Peyer's patch (tissue), 4 donors: ENCODE data around the gene PLCL1. TPM values are rescaled to one million over a fixed set of nuclear protein-coding genes. Genes with fewer than 3 reads are reported as not detected.

Source experiments
- DNase-seq, 3 donors: peaks; one replicate each; pipeline ENCODE4 v3.0.0-alpha.2; 2017 to 2019
- H3K27ac ChIP-seq, 4 donors: fragments of 200-600 bp; sonication (generic); one replicate each; pipeline ENCODE4 v1.5.1; 2016 to 2019
- H3K27me3 ChIP-seq, 2 donors: fragments of 200-600 bp; sonication (generic); one replicate each; pipeline ENCODE4 v1.5.1; 2019
- H3K36me3 ChIP-seq, 3 donors: fragments of 200-600 bp; sonication (generic); one replicate each; pipeline ENCODE4 v1.5.1; 2016 to 2019
- H3K4me1 ChIP-seq, 4 donors: fragments of 200-600 bp; sonication (generic); one replicate each; pipeline ENCODE4 v1.5.1; 2016 to 2019
- H3K4me3 ChIP-seq, 4 donors: fragments of 200-600 bp; sonication (generic); 1 replicate in 3 of 4; 2 replicates in 1 of 4; pipeline ENCODE4 v1.5.1; 2016 to 2019; ENCODE audit warnings: mild to moderate bottlenecking in 1 of 4
- H3K9me3 ChIP-seq, 4 donors: fragments of 200-600 bp; sonication (generic); one replicate each; pipeline ENCODE4 v1.5.1; 2016 to 2019; ENCODE audit warnings: mild to moderate bottlenecking in 1 of 4
- POLR2A ChIP-seq, 2 donors: fragments of 450-650 bp; IDR thresholded peaks; one replicate each; pipeline ENCODE4 v1.5.1; 2017; ENCODE audit warnings: antibody characterized with exemption in 2 of 2, mild to moderate bottlenecking in 2 of 2, moderate library complexity in 2 of 2
- total RNA-seq, 4 donors: library from RNA; depleted of rRNA; stranded (reverse); fragments of >200 nt; gene quantifications; one replicate each; pipeline ENCODE4 v1.1.0, GENCODE V29; 2016
- TF ChIP-seq, protein P1 (sequence below), 6 experiments: fragments of 450-650 bp in 4 of 6; fragments of 200-600 bp in 2 of 6; sonication (generic) in 1 of 6; IDR thresholded peaks; one replicate each; pipeline ENCODE4 v1.5.1; 2017 to 2019; ENCODE audit warnings: antibody characterized with exemption in 6 of 6, mild to moderate bottlenecking in 3 of 6, moderate library complexity in 1 of 6

The PLCL1 gene
- total RNA-seq, 4 donors from 2014 or later = 1.9 to 5.8 (median 2.8) TPM; not detected in 1

GRCh38 chr2:197946562-197946961, 142.2 kb downstream of the PLCL1 start:
- no peak for TF ChIP-seq POLR2A (IDR thresholded peaks at IDR 0.05)
- TF ChIP-seq, protein P1, sequence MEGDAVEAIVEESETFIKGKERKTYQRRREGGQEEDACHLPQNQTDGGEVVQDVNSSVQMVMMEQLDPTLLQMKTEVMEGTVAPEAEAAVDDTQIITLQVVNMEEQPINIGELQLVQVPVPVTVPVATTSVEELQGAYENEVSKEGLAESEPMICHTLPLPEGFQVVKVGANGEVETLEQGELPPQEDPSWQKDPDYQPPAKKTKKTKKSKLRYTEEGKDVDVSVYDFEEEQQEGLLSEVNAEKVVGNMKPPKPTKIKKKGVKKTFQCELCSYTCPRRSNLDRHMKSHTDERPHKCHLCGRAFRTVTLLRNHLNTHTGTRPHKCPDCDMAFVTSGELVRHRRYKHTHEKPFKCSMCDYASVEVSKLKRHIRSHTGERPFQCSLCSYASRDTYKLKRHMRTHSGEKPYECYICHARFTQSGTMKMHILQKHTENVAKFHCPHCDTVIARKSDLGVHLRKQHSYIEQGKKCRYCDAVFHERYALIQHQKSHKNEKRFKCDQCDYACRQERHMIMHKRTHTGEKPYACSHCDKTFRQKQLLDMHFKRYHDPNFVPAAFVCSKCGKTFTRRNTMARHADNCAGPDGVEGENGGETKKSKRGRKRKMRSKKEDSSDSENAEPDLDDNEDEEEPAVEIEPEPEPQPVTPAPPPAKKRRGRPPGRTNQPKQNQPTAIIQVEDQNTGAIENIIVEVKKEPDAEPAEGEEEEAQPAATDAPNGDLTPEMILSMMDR (IDR thresholded peaks at IDR 0.05) = no peak
- H3K4me3 ChIP-seq = no peak overlapping the region
- DNase-seq = no peak
- no peaks in the 10 kb centered on the region for H3K4me1 ChIP-seq
- no peaks in the 10 kb centered on the region for H3K27me3 ChIP-seq
- no peaks in the 10 kb centered on the region for H3K36me3 ChIP-seq
- no peaks in the 10 kb centered on the region for H3K9me3 ChIP-seq
- no peak overlapping the region for H3K27ac ChIP-seq

DNA sequence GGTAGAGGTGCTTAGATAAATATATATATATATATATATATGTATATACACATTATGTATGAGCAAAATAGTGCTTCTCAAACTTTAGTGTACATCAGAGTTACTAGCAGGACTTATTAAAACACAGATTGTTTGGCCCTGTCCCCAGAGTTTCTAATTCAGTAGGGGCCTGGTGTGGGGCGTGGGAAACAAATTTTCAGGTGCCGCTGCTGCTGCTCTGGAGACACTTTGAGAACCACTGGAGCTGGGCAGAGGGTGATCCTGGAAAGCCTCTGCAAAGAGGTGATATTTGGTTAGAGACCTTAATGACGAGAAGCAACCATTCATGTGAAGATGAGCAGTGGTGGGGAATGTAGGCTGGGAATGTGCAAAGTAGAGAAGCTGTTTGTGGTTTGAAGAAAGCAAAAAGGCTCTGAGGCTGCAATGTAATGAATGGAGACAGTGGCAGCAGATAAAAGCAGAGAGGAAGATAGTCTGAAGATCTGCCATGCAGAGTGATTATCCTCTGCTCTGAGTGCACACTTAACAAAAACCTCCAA, 142.9 kb downstream of the PLCL1 start:
- H3K36me3 ChIP-seq = no peaks in the 10 kb centered on the region
- DNase-seq = no peak

DNA sequence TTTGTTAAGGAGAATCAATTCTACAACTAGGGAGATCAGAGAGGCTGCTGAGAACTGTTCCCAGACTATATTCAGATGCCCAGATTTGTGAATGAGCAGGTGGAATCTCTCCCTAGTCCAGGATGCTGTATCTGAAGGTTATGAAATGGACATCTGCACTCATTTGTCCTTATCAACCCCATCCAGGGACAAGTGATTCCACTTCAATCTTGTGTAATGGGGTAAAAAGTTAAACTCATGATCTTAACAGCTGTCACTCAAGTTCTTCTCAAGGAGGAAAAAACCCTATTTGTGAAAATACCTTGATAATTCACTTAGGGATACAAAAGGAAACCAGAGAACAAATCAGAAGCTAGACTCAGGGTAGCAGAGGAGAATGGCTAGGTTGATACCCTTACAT, 144.8 kb downstream of the PLCL1 start:
- Histone ChIP-seq H3K4me1 (no peaks in the 10 kb centered on the region), H3K27me3 (no peaks in the 10 kb centered on the region), H3K4me3 (no peak overlapping the region), H3K36me3 (no peaks in the 10 kb centered on the region), H3K9me3 (no peaks in the 10 kb centered on the region), H3K27ac (no peak overlapping the region)
- DNase-seq = no peak
- no peak for TF ChIP-seq POLR2A (IDR thresholded peaks at IDR 0.05)

More for the DNA sequence above, 142.9 kb downstream of the PLCL1 start:
- H3K9me3 ChIP-seq = no peaks in the 10 kb centered on the region
- H3K27me3 ChIP-seq = no peaks in the 10 kb centered on the region
- no peak overlapping the region for H3K27ac ChIP-seq
- no peaks in the 10 kb centered on the region for H3K4me1 ChIP-seq
- H3K4me3 ChIP-seq = no peak overlapping the region
- TF ChIP-seq, protein P1 (IDR thresholded peaks at IDR 0.05) = no peak
- TF ChIP-seq POLR2A (IDR thresholded peaks at IDR 0.05) = no peak

DNA sequence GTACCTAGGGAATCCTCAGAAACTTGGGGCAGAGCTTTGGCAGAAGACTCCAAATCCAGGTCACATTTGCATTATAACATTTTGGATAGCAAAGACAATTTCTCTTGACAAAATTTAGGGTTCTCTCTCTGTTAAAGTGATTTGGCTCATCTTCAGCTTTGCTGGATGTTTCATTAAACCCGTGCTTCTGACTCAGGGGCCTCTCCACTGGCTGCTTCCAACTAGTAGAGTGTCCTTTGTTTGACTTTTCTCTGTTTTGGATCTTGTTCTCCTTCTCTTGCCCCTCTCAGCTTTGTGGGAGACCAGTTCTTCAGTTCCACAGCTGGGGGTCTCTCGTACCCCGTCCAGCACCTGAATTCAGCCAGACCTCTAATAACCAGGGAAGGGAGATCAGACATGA, 145.6 kb downstream of the PLCL1 start:
- no peaks in the 10 kb centered on the region for H3K4me1 ChIP-seq
- no peak overlapping the region for H3K27ac ChIP-seq
- DNase-seq = no peak
- H3K27me3 ChIP-seq = no peaks in the 10 kb centered on the region
- no peak overlapping the region for H3K4me3 ChIP-seq
- H3K36me3 ChIP-seq = no peaks in the 10 kb centered on the region
- H3K9me3 ChIP-seq = no peaks in the 10 kb centered on the region
- no peak for TF ChIP-seq POLR2A (IDR thresholded peaks at IDR 0.05)
- TF ChIP-seq, protein P1 (IDR thresholded peaks at IDR 0.05) = no peak

GRCh38 chr2:197950724-197951123, 146.3 kb downstream of the PLCL1 start:
- no peaks in the 10 kb centered on the region for H3K4me1 ChIP-seq
- H3K27me3 ChIP-seq = no peaks in the 10 kb centered on the region
- H3K36me3 ChIP-seq = no peaks in the 10 kb centered on the region
- no peaks in the 10 kb centered on the region for H3K9me3 ChIP-seq
- TF ChIP-seq POLR2A (IDR thresholded peaks at IDR 0.05) = no peak
- TF ChIP-seq, protein P1 (IDR thresholded peaks at IDR 0.05) = no peak
- no peak for DNase-seq
- H3K4me3 ChIP-seq = no peak overlapping the region
- H3K27ac ChIP-seq = no peak overlapping the region

GRCh38 chr2:197952540-197953202, 148.3 kb downstream of the PLCL1 start:
- TF ChIP-seq, protein P1 (IDR thresholded peaks at IDR 0.05) = no peak
- TF ChIP-seq POLR2A (IDR thresholded peaks at IDR 0.05) = no peak
- no peak for DNase-seq
- H3K4me3 ChIP-seq = no peak overlapping the region
- H3K27me3 ChIP-seq = no peaks in the 10 kb centered on the region
- no peak overlapping the region for H3K27ac ChIP-seq
- H3K36me3 ChIP-seq = no peaks in the 10 kb centered on the region
- no peaks in the 10 kb centered on the region for H3K4me1 ChIP-seq
- no peaks in the 10 kb centered on the region for H3K9me3 ChIP-seq
